SK-N-SH (cell line): ENCODE data around the gene ZIC5. TPM values are rescaled to one million over a fixed set of nuclear protein-coding genes. Genes with fewer than 3 reads are reported as not detected.

Experiments
- CTCF ChIA-PET: fragments of 300-600, 350-600 bp; formaldehyde crosslinking; extraction: SDS; loops from one replicate; lab custom pipeline; 2021; lab: Yijun Ruan, JAX
- POLR2A ChIA-PET: fragments of 350-600 bp; sonication (Branson Sonifier 250); formaldehyde crosslinking; extraction: SDS; loops from one replicate; lab custom pipeline; 2020; ENCODE audit warnings: antibody characterized with exemption, inconsistent platforms; lab: Yijun Ruan, JAX
- DNase-seq: peaks from one replicate; pipeline ENCODE4 v3.0.0; 2012
- H2AFZ ChIP-seq: fragments of 200-600 bp; sonication (generic); 2 replicates; pipeline ENCODE4 v1.8.1; 2016; ENCODE audit warnings: antibody characterized with exemption, mild to moderate bottlenecking, low read depth
- H3F3A ChIP-seq: fragments of 200-600 bp; sonication (generic); replicated peaks from 2 replicates; pipeline ENCODE3; 2016; ENCODE audit warnings: antibody characterized with exemption, mild to moderate bottlenecking; ENCODE audit not compliant: insufficient read depth
- H3K27ac ChIP-seq, 2 experiments: fragments of 200-500 bp in 1 of 2; fragments of 200-600 bp in 1 of 2; sonication (Bioruptor generic) in 1 of 2; sonication (generic), shearing (Covaris generic) in 1 of 2; 2 replicates each; pipeline versions ENCODE4 v1.5.1 to v1.6.1; 2014 to 2016; ENCODE audit warnings: low read depth in 2 of 2, inconsistent platforms in 1 of 2, low read length in 1 of 2, mild to moderate bottlenecking in 1 of 2, mixed read lengths in 1 of 2
- H3K27me3 ChIP-seq: fragments of 200-600 bp; sonication (generic), shearing (Covaris generic); 2 replicates; pipeline ENCODE4 v1.6.1; 2016; ENCODE audit warnings: mixed run types; ENCODE audit not compliant: insufficient read depth
- H3K36me3 ChIP-seq, 2 experiments: fragments of 200-500 bp in 1 of 2; fragments of 200-600 bp in 1 of 2; sonication (Bioruptor generic) in 1 of 2; sonication (generic) in 1 of 2; replicated peaks in 1 of 2; 2 replicates each; pipeline versions ENCODE3 to v1.5.1; 2014 to 2016; ENCODE audit warnings: low read length in 1 of 2, mild to moderate bottlenecking in 1 of 2; ENCODE audit not compliant: insufficient read depth in 2 of 2, control insufficient read depth in 1 of 2
- H3K4me1 ChIP-seq, 2 experiments: fragments of 200-500 bp in 1 of 2; fragments of 200-600 bp in 1 of 2; sonication (Bioruptor generic) in 1 of 2; sonication (generic), shearing (Covaris generic) in 1 of 2; 2 replicates each; pipeline versions ENCODE4 v1.5.1 to v1.6.1; 2014 to 2016; ENCODE audit warnings: low read depth in 1 of 2, low read length in 1 of 2, mixed run types in 1 of 2; ENCODE audit not compliant: insufficient read depth in 2 of 2, control insufficient read depth in 1 of 2
- H3K4me2 ChIP-seq: fragments of 200-600 bp; sonication (generic), shearing (Covaris generic); 2 replicates; pipeline ENCODE4 v1.6.1; 2017; ENCODE audit warnings: mixed run types
- H3K4me3 ChIP-seq, 2 experiments: fragments of 200-500 bp in 1 of 2; fragments of 200-600 bp in 1 of 2; sonication (Bioruptor generic) in 1 of 2; sonication (generic), shearing (Covaris generic) in 1 of 2; 2 replicates each; pipeline versions ENCODE4 v1.5.1 to v1.8.1; 2014 to 2016; ENCODE audit warnings: low read depth in 2 of 2, inconsistent platforms in 1 of 2, low read length in 1 of 2, mild to moderate bottlenecking in 1 of 2, mixed read lengths in 1 of 2, moderate library complexity in 1 of 2
- H3K79me2 ChIP-seq: fragments of 200-600 bp; sonication (generic); 2 replicates; pipeline ENCODE4 v1.8.1; 2017; ENCODE audit warnings: mild to moderate bottlenecking; ENCODE audit not compliant: insufficient read depth
- H3K9ac ChIP-seq: fragments of 200-600 bp; sonication (generic); 2 replicates; pipeline ENCODE4 v1.6.1; 2017; ENCODE audit warnings: mixed run types
- H3K9me2 ChIP-seq: fragments of 200-600 bp; sonication (generic); 2 replicates; pipeline ENCODE4 v1.6.1; 2017; ENCODE audit warnings: mixed run types
- H3K9me3 ChIP-seq: fragments of 200-600 bp; sonication (generic); 2 replicates; pipeline ENCODE4 v1.6.1; 2017; ENCODE audit warnings: mixed run types, mild to moderate bottlenecking, moderate library complexity
- H4K20me1 ChIP-seq: fragments of 200-600 bp; sonication (generic); 2 replicates; pipeline ENCODE4 v1.6.1; 2017; ENCODE audit warnings: mild to moderate bottlenecking, mixed run types; ENCODE audit not compliant: insufficient read depth
- EZH2phosphoT487 ChIP-seq: fragments of 200-600 bp; sonication (generic); IDR thresholded peaks from 2 replicates; pipeline ENCODE4 v1.6.1; 2017; ENCODE audit warnings: low read depth, mixed run types, mild to moderate bottlenecking, antibody characterized with exemption, moderate library complexity, borderline replicate concordance
- FOXJ3 ChIP-seq: sonication (generic); formaldehyde crosslinking; IDR thresholded peaks from 2 replicates; pipeline ENCODE4 v1.5.1; 2020; ENCODE audit warnings: mild to moderate bottlenecking, missing genetic modification reagents
- JUND ChIP-seq: IDR thresholded peaks from 2 replicates; pipeline ENCODE4 v1.4.0; 2012
- RAD21 ChIP-seq: IDR thresholded peaks from 2 replicates; pipeline ENCODE4 v1.6.1; 2012; ENCODE audit warnings: mild to moderate bottlenecking, low read length
- RFX5 ChIP-seq: IDR thresholded peaks from 2 replicates; pipeline ENCODE4 v1.6.1; 2012; ENCODE audit warnings: mild to moderate bottlenecking, improper control_type of control experiment, low read length
- SMC3 ChIP-seq: IDR thresholded peaks from 2 replicates; pipeline ENCODE4 v1.6.1; 2012; ENCODE audit warnings: low read depth, low read length, improper control_type of control experiment
- TAF1 ChIP-seq: IDR thresholded peaks from 2 replicates; pipeline ENCODE4 v1.6.1; 2012; ENCODE audit warnings: low read depth, mild to moderate bottlenecking, low read length, moderate library complexity, borderline replicate concordance
- ZBTB33 ChIP-seq: IDR thresholded peaks from 2 replicates; pipeline ENCODE4 v1.4.0; 2012; ENCODE audit warnings: low read depth, borderline replicate concordance
- WGBS: methylation state at CpG from one replicate; pipeline ENCODE4 v1.1.6; 2017; ENCODE audit warnings: low lambda C conversion rate; 5-methylcytosine and 5-hydroxymethylcytosine counted together
- polyA plus RNA-seq, 3 experiments: library from polyadenylated mRNA; depleted of rRNA; stranded (reverse); fragments of >200 nt; gene quantifications; 2 replicates each; pipeline ENCODE4 v1.2.3, GENCODE V29; 2012

ZIC5 gene
- polyA plus RNA-seq, 1 of the 3 experiments (the other 2 are of a cell fraction) = not detected

DNA sequence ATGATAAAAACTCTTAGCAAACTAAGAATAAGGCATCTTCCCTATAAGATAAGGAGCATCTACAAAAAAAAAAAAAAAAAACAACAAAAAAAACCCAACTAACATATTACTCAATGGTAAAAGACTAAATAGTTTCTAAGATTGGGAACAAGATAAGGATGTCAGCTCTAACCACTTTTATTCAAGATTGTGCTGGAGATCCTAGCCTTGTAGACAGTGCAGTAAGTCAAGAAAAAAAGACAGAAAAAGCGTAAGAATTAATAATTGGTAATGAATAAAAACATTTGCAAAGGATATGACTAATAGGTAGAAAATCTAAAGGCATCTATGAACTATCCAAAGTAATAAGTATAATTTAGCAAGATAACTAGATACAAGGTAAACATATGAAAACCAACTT, 43.1 kb upstream of the ZIC5 start:
- Histone ChIP-seq H3K9ac (no peak overlapping the region), H3K27ac (no peak overlapping the region), H3K79me2 (no peaks in the 10 kb centered on the region), H4K20me1 (no peaks in the 10 kb centered on the region), H2AFZ (no peak overlapping the region), H3F3A (no peaks in the 10 kb centered on the region), H3K4me1 (no peaks in the 10 kb centered on the region), H3K4me3 (no peak overlapping the region), H3K36me3 (no peaks in the 10 kb centered on the region), H3K4me2 (no peak overlapping the region), H3K27me3 (peaks cover 4% of the 10 kb centered on the region; the same call in 1 of the 2 replicates), H3K9me2 (no peaks in the 10 kb centered on the region), H3K9me3 (no peaks in the 10 kb centered on the region)
- DNase-seq = no peak
- ChIA-PET POLR2A (no interaction called here), CTCF (no interaction called here)
- WGBS = 26% methylated on average over 1 of the region's 1 CpG
- TF ChIP-seq RFX5 = no peak
- TF ChIP-seq JUND = 0 out of 2 replicates have a peak, but pooled peaks have one; percentile 11

DNA sequence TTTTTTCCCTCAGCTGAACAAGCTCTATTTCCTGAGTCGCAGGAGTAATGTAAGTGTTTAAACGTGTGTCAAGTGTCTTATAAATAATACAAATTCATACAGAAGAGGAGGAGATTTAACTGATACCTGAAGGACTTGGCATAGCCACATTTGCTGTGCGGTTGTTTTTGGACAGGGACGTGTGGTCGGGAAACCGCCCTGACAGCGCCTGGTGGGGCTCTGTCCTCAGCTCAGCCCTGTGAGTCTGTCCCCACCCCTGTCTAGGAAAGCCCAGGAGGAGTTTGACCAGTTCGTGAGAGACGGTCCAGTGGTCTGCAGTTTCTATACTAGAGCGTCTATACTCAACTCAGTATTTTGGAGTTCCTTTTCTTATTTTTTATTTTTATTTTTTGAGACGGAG, 26.7 kb upstream of the ZIC5 start:
- no peaks in the 10 kb centered on the region for H3K36me3 ChIP-seq
- no peak for TF ChIP-seq RAD21
- TF ChIP-seq FOXJ3 (CRISPR knock-in tag) = no peak
- no peak for TF ChIP-seq ZBTB33
- no peak for TF ChIP-seq SMC3
- no peak for TF ChIP-seq EZH2phosphoT487
- TF ChIP-seq TAF1 = no peak
- no peak overlapping the region for H3K4me3 ChIP-seq
- H2AFZ ChIP-seq = no peak overlapping the region
- H3K27me3 ChIP-seq = peaks cover 78% of the 10 kb centered on the region
- no peaks in the 10 kb centered on the region for H4K20me1 ChIP-seq
- peaks cover 4% of the 10 kb centered on the region for H3F3A ChIP-seq
- no peak for DNase-seq
- CTCF ChIA-PET = interaction anchor here (1.5 kb wide), 1 partner anchor 15 kb away, joined by 3 read pairs; no protein-coding TSS in a partner anchor
- 63% methylated on average over 10 of the region's 11 CpGs for WGBS
- H3K27ac ChIP-seq = no peak overlapping the region
- H3K4me2 ChIP-seq = no peak overlapping the region
- no peaks in the 10 kb centered on the region for H3K9me2 ChIP-seq
- no peaks in the 10 kb centered on the region for H3K79me2 ChIP-seq
- POLR2A ChIA-PET = no interaction called here
- no peak overlapping the region for H3K9ac ChIP-seq
- no peaks in the 10 kb centered on the region for H3K4me1 ChIP-seq
- H3K9me3 ChIP-seq = no peaks in the 10 kb centered on the region

DNA sequence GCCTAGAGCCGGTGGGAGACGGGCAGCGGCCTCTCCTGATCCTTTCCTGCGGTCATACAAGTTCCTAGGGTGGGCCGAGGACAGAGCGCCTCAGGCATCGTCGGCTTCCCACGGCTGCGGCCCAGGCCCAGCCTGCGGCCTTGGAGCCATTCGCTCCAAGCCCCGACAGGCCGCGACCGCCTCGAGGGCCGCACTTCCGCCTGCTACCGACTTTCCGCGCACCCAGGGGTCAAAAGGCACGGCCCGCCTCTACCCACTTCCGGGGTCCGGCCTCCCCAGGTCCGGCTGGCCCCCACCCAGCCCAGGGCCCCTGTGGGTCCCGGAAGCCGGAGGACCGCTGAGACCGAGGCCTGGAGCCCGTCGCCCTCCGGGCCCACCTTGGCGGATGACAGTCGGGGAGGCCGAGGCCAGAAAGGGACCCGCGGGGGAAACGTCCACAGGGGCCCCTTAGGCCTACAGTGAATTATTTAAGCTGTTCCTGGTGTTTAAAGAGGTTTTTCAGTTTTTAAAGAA, 26.2 kb upstream of the ZIC5 start:
- peaks cover 4% of the 10 kb centered on the region for H3F3A ChIP-seq
- no peaks in the 10 kb centered on the region for H3K9me3 ChIP-seq
- H3K79me2 ChIP-seq = no peaks in the 10 kb centered on the region
- POLR2A ChIA-PET = no interaction called here
- no peaks in the 10 kb centered on the region for H3K36me3 ChIP-seq
- no peaks in the 10 kb centered on the region for H3K4me1 ChIP-seq
- no peaks in the 10 kb centered on the region for H4K20me1 ChIP-seq
- TF ChIP-seq EZH2phosphoT487 (peak; percentile 33; the same call in 1 of the 2 replicates), JUND (no peak)
- DNase-seq = no peak
- CTCF ChIA-PET = interaction anchor here (1.2 to 1.5 kb wide), 2 partner anchors 15 to 81 kb away, joined by 3 read pairs; no protein-coding TSS in a partner anchor
- H3K9ac ChIP-seq = no peak overlapping the region
- H3K27me3 ChIP-seq = peaks cover 78% of the 10 kb centered on the region
- H3K4me2 ChIP-seq = no peak overlapping the region
- H2AFZ ChIP-seq = no peak overlapping the region
- no peak overlapping the region for H3K27ac ChIP-seq
- 39% methylated on average over 6 of the region's 40 CpGs for WGBS
- no peak overlapping the region for H3K4me3 ChIP-seq
- no peaks in the 10 kb centered on the region for H3K9me2 ChIP-seq
